PC-9 (cell line): ENCODE measurements around the gene UMAD1. TPM values are rescaled to one million over a fixed set of nuclear protein-coding genes. Genes with fewer than 3 reads are reported as not detected.

Experiments
- BruUV-seq: library from RNA; stranded (reverse); fragments of 400-500 nt; replicated peaks from 2 replicates; lab custom pipeline; 2021; lab: Mats Ljungman, UMichigan
- CTCF ChIA-PET: fragments of 300-600 bp; sonication (Branson Sonifier 250); formaldehyde crosslinking; loops from one replicate; lab custom pipeline; 2022; ENCODE audit warnings: antibody characterized with exemption; lab: Charles Lee
- POLR2A ChIA-PET: fragments of 300-600 bp; sonication (Branson Sonifier 250); formaldehyde crosslinking; loops from one replicate; lab custom pipeline; 2022; ENCODE audit warnings: antibody characterized with exemption; ENCODE audit not compliant: unreplicated experiment; lab: Charles Lee
- DNase-seq, 2 experiments: peaks; one replicate each; pipeline versions ENCODE4 v3.0.0 to v3.0.0-alpha.2; 2015 to 2022; ENCODE audit warnings: mixed read lengths in 1 of 2
- H2AFZ ChIP-seq: fragments of 200-600 bp; sonication (generic); 2 replicates; pipeline ENCODE4 v1.8.1; 2017; ENCODE audit warnings: antibody characterized with exemption
- H3F3A ChIP-seq: fragments of 200-600 bp; sonication (generic); 2 replicates; pipeline ENCODE4 v1.8.1; 2017; ENCODE audit warnings: antibody characterized with exemption, mild to moderate bottlenecking, low read depth; ENCODE audit not compliant: insufficient read depth
- H3K27ac ChIP-seq: fragments of 200-600 bp; sonication (generic); 2 replicates; pipeline ENCODE4 v1.6.1; 2016; ENCODE audit warnings: mixed run types
- H3K27me3 ChIP-seq: fragments of 200-600 bp; sonication (generic); 2 replicates; pipeline ENCODE4 v1.6.1; 2016; ENCODE audit warnings: low read depth, mixed run types; ENCODE audit not compliant: insufficient read depth
- H3K36me3 ChIP-seq: fragments of 200-600 bp; sonication (generic); 2 replicates; pipeline ENCODE4 v1.6.1; 2016; ENCODE audit warnings: low read depth, mixed run types
- H3K4me1 ChIP-seq: fragments of 200-600 bp; sonication (generic); replicated peaks from 2 replicates; pipeline ENCODE4 v1.6.1; 2016; ENCODE audit warnings: mixed run types; ENCODE audit not compliant: insufficient read depth
- H3K4me2 ChIP-seq: fragments of 200-600 bp; sonication (generic); 2 replicates; pipeline ENCODE4 v1.6.1; 2017; ENCODE audit warnings: mixed run types
- H3K4me3 ChIP-seq: fragments of 200-600 bp; sonication (generic); 2 replicates; pipeline ENCODE4 v1.6.1; 2016; ENCODE audit warnings: mixed run types
- H3K79me2 ChIP-seq: fragments of 200-600 bp; sonication (generic); 2 replicates; pipeline ENCODE4 v1.6.1; 2017; ENCODE audit warnings: low read depth, mixed run types
- H3K9me2 ChIP-seq: fragments of 200-600 bp; sonication (generic); 2 replicates; pipeline ENCODE4 v1.8.1; 2017; ENCODE audit warnings: mild to moderate bottlenecking; ENCODE audit not compliant: insufficient read depth
- H3K9me3 ChIP-seq: fragments of 200-600 bp; sonication (generic); 2 replicates; pipeline ENCODE4 v1.8.1; 2016; ENCODE audit warnings: low read depth; ENCODE audit not compliant: insufficient read depth
- H4K20me1 ChIP-seq: fragments of 200-600 bp; sonication (generic); 2 replicates; pipeline ENCODE4 v1.8.1; 2017; ENCODE audit not compliant: insufficient read depth
- CTCF ChIP-seq: fragments of 200-600 bp; sonication (generic); conservative IDR thresholded peaks from 2 replicates; pipeline ENCODE4 v1.6.1; 2017; ENCODE audit warnings: mixed run types, antibody characterized with exemption, mild to moderate bottlenecking, moderate library complexity
- EZH2 ChIP-seq: fragments of 200-600 bp; sonication (generic); IDR thresholded peaks from 2 replicates; pipeline ENCODE4 v1.8.0; 2017; ENCODE audit warnings: antibody characterized with exemption, low read depth
- intact Hi-C: fragments of 100-400 bp; cut with micrococcal nuclease; formaldehyde crosslinking; loops from one replicate; pipeline ENCODE4 v1.10.0; 2022; ENCODE audit not compliant: unreplicated experiment
- total RNA-seq: library from RNA; stranded (reverse); gene quantifications from 2 replicates; pipeline ENCODE4 v1.2.3, GENCODE V29; 2021

UMAD1 gene
- total RNA-seq, 1 experiment from 2014 or later: 20.5 TPM

GRCh38 chr7:7761340-7761973 lies 120.9 kb downstream of the UMAD1 start:
- POLR2A ChIA-PET: no interaction called here
- Histone ChIP-seq H3K4me1 (peaks cover 43% of the 10 kb centered on the region), H3K27me3 (no peaks in the 10 kb centered on the region), H3K27ac (no peak overlapping the region), H3K9me2 (no peaks in the 10 kb centered on the region), H3K79me2 (no peaks in the 10 kb centered on the region), H3K4me2 (0 out of 2 replicates have a peak overlapping the region, but pooled peaks have one; percentile 17), H3K36me3 (no peaks in the 10 kb centered on the region), H2AFZ (no peak overlapping the region), H3K4me3 (no peak overlapping the region), H3F3A (peaks cover 20% of the 10 kb centered on the region), H4K20me1 (no peaks in the 10 kb centered on the region), H3K9me3 (peaks cover 4% of the 10 kb centered on the region; the same call in 1 of the 2 replicates)
- peak in 1 of 2 experiments; percentile 54 for DNase-seq
- BruUV-seq: no TSS peak
- TF ChIP-seq CTCF (peak; percentile 59; the same call in 1 of the 2 replicates), EZH2 (no peak)
- intact Hi-C loops: loop anchor here (1.0 to 10.0 kb wide), 5 partner anchors 81 to 453 kb away; no protein-coding TSS in a partner anchor
- CTCF ChIA-PET: interaction anchor here (0.6 to 1.5 kb wide), 7 partner anchors 80 to 429 kb away, joined by 3 to 11 read pairs (median 3); no protein-coding TSS in a partner anchor

- Histone ChIP-seq H3K4me3 (no peak overlapping the region), H3K9me2 (no peaks in the 10 kb centered on the region), H3K36me3 (no peaks in the 10 kb centered on the region), H3K27ac (no peak overlapping the region), H3K9me3 (peaks cover 4% of the 10 kb centered on the region; the same call in 1 of the 2 replicates), H3K27me3 (no peaks in the 10 kb centered on the region), H3K79me2 (no peaks in the 10 kb centered on the region), H3F3A (peaks cover 20% of the 10 kb centered on the region), H3K4me2 (peak overlapping the region; percentile 17; the same call in 1 of the 2 replicates), H2AFZ (no peak overlapping the region), H3K4me1 (peaks cover 48% of the 10 kb centered on the region), H4K20me1 (no peaks in the 10 kb centered on the region)
- ChIA-PET CTCF (interaction anchor here (1.0 to 1.5 kb wide), 3 partner anchors 81 to 428 kb away, joined by 3 to 6 read pairs (median 3); no protein-coding TSS in a partner anchor), POLR2A (no interaction called here)
- BruUV-seq: no TSS peak
- intact Hi-C loops: loop anchor here (1.0 to 10.0 kb wide), 7 partner anchors 81 to 453 kb away; partner anchors contain the start of genes GLCCI1 and UMAD1
- TF ChIP-seq EZH2: no peak
- DNase-seq: no peak
Measured at GRCh38 chr7:7761974-7762779, 121.6 kb downstream of the UMAD1 start.

- ChIA-PET POLR2A (interaction anchor here (0.6 kb wide), 1 partner anchor 206 kb away, joined by 14 read pairs; no protein-coding TSS in a partner anchor), CTCF (interaction anchor here (0.5 to 1.1 kb wide), 2 partner anchors 84 to 138 kb away, joined by 4 to 5 read pairs; no protein-coding TSS in a partner anchor)
- Histone ChIP-seq H2AFZ (no peak overlapping the region), H3K79me2 (no peaks in the 10 kb centered on the region), H3K27me3 (no peaks in the 10 kb centered on the region), H3K4me3 (no peak overlapping the region), H3K9me3 (peaks cover 4% of the 10 kb centered on the region; the same call in 1 of the 2 replicates), H3K27ac (peak overlapping the region; percentile 71), H3F3A (peaks cover 20% of the 10 kb centered on the region), H3K4me1 (peaks cover 48% of the 10 kb centered on the region), H3K9me2 (no peaks in the 10 kb centered on the region), H3K4me2 (peak overlapping the region; percentile 55), H4K20me1 (no peaks in the 10 kb centered on the region), H3K36me3 (no peaks in the 10 kb centered on the region)
- DNase-seq: peak in 1 of 2 experiments; percentile 47
- TF ChIP-seq EZH2 (no peak), CTCF (no peak)
- no TSS peak for BruUV-seq
- intact Hi-C loops: loop anchor here (1.0 to 10.0 kb wide), 4 partner anchors 31 to 450 kb away; no protein-coding TSS in a partner anchor
Measured at GRCh38 chr7:7764520-7765396, 124.2 kb downstream of the UMAD1 start.
